ENCODE measurements around the gene PTGER4.
A peak's percentile ranks its signal among the peaks of the same experiment; 100 is the strongest.
"Not testable (repeated sequence)": the region's sequence is repeated elsewhere in the genome, so short reads cannot be mapped to it uniquely, and the experiment has no call there.

The PTGER4 gene

DNA sequence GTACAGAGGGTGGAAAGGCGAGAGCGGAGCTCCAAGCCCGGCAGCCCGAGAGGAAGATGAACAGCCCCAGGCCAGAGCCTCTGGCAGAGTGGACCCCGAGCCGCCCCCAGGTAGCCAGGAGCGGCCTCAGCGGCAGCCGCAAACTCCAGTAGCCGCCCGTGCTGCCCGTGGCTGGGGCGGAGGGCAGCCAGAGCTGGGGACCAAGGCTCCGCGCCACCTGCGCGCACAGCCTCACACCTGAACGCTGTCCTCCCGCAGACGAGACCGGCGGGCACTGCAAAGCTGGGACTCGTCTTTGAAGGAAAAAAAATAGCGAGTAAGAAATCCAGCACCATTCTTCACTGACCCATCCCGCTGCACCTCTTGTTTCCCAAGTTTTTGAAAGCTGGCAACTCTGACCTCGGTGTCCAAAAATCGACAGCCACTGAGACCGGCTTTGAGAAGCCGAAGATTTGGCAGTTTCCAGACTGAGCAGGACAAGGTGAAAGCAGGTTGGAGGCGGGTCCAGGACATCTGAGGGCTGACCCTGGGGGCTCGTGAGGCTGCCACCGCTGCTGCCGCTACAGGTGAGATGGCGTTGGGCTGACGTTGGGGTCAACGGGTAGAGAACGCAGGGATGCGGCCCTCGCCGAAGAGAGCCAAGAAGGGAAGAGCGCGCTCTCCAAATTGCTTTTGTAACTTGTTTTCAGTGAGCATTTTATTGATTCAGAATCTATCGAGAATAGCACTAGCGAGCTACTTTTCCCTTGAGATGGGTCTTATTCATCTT lies at the start of gene PTGER4:
PTGER4 (plus strand) TSS at position 3 of the 769 bp plus-strand sequence. CDS start 1,079 bp downstream, outside the sequence.
- peak within 1 kb of the TSS; percentile 98 for H3K27ac Mint-ChIP-seq
- peaks cover 43% of the 10 kb centered on the region for H3K36me3 Mint-ChIP-seq (ENCODE audit: low read depth)
- peak; percentile 0 for ATAC-seq
- DNase-seq = peak; percentile 37
- peak within 1 kb of the TSS; percentile 88 for H3K4me3 Mint-ChIP-seq
- H3K27me3 Mint-ChIP-seq = no peaks in the 10 kb centered on the region
- no peaks in the 10 kb centered on the region for H3K9me3 Mint-ChIP-seq
- peaks cover 56% of the 10 kb centered on the region for H3K4me1 Mint-ChIP-seq

DNA sequence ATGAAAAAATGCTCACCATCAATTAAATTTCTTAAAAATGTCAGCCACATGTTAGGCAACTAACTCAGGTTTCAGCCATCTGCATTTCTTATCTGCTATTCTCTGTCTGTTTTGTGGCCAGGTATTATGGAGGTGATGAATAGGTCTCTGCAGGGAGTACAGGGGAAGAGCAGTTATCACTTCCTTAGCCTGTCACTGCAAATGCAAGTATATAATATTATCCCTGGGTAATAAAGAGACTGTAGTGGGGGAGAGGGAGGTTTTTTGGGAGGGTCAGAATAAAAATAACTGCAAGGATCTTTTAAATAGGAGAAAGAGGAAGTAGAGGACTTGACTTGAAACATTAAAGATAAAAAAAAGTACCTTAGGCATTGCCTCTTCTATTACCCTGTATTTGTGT lies 49.6 kb upstream of the PTGER4 start:
- peaks cover under 1% of the 10 kb centered on the region for H3K36me3 Mint-ChIP-seq (ENCODE audit: low read depth)
- ATAC-seq (no peak), DNase-seq (no peak)
- peaks cover 21% of the 10 kb centered on the region for H3K4me1 Mint-ChIP-seq
- H3K4me3 Mint-ChIP-seq = no peak overlapping the region
- no peaks in the 10 kb centered on the region for H3K27me3 Mint-ChIP-seq
- H3K9me3 Mint-ChIP-seq = no peaks in the 10 kb centered on the region
- no peak overlapping the region for H3K27ac Mint-ChIP-seq

DNA sequence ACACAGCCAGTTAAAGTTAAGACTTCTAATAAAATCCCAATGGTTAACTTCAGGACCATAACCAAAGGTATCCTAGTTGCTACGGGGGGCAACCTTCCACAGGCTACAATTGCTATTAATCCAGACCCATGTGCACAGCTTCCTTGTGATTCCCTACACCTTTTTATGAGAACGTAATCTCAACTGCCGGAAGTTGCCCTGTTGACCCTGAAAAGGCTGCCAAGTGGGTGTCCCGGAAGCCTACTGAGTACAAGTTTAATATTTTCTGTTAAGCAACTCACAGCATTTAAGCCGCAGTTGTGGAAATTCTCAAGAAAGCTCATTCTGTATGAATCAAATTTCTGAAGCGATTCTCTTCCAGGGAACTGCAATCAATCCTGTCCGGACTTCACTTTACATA lies 48.5 kb upstream of the PTGER4 start:
- no peak overlapping the region for H3K27ac Mint-ChIP-seq
- H3K36me3 Mint-ChIP-seq (ENCODE audit: low read depth) = peaks cover 7% of the 10 kb centered on the region
- H3K4me3 Mint-ChIP-seq = no peak overlapping the region
- peaks cover 20% of the 10 kb centered on the region for H3K4me1 Mint-ChIP-seq
- H3K9me3 Mint-ChIP-seq = peaks cover 5% of the 10 kb centered on the region
- DNase-seq (no peak), ATAC-seq (no peak)
- H3K27me3 Mint-ChIP-seq = no peaks in the 10 kb centered on the region

DNA sequence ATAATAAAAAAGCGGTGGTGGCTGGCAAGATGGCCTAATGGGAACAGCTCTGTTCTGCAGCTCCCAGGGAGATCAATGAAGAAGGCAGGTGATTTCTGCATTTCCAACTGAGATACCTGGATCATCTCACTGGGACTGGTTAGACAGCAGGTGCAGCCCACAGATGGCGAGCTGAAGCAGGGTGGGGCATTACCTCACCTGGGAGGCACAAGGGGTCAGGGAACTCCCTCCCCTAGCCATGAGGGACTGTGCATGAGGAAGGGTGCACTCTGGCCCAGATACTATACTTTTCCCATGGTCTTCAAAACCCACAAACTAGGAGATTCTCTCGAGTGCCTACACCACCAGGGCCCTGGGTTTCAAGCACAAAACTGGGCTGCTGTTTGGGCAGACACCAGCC lies 45.6 kb upstream of the PTGER4 start:
- H3K36me3 Mint-ChIP-seq (ENCODE audit: low read depth) = peaks cover 14% of the 10 kb centered on the region
- no peak overlapping the region for H3K4me3 Mint-ChIP-seq
- H3K27me3 Mint-ChIP-seq = no peaks in the 10 kb centered on the region
- peaks cover 24% of the 10 kb centered on the region for H3K9me3 Mint-ChIP-seq
- ATAC-seq (no peak), DNase-seq (no peak)
- H3K4me1 Mint-ChIP-seq = peaks cover 7% of the 10 kb centered on the region
- H3K27ac Mint-ChIP-seq = no peak overlapping the region

DNA sequence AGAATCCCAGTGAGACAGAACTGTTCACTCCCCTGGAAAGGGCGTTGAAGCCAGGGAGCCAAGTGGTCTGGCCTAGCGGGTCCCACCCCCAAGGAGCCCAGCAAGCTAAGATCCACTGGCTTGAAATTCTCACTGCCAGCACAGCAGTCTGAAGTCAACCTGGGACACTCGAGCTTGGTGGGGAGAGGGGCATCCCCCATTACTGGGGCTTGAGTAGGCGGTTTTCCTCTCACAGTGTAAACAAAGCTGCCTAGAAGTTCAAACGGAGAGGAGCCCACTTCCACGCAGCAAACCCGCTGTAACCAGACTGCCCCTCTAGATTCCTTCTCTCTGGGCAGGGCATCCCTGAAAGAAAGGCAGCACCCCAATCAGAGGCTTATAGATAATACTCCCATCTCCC lies 45.1 kb upstream of the PTGER4 start:
- no peak for DNase-seq

DNA sequence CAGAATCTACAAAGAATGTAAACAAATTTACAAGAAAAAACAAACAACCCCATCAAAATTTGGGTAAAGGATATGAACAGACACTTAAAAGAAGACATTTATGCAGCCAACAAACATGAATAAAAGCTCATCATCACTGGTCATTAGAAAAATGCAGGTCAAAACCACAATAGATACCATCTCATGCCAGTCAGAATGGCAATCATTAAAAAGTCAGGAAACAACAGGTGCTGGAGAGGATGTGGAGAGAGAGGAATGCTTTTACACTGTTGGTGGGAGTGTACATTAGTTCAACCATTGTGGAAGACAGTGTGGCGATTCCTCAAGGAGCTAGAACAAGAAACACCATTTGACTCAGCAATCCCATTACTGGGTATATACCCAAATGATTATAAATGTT lies 40.2 kb upstream of the PTGER4 start:
- peaks cover 28% of the 10 kb centered on the region for H3K9me3 Mint-ChIP-seq
- not testable (repeated sequence) for H3K4me3 Mint-ChIP-seq, ATAC-seq, DNase-seq, H3K4me1 Mint-ChIP-seq, H3K27ac Mint-ChIP-seq, H3K27me3 Mint-ChIP-seq
- H3K36me3 Mint-ChIP-seq (ENCODE audit: low read depth) = peaks cover 15% of the 10 kb centered on the region

More for the DNA sequence above, 45.1 kb upstream of the PTGER4 start:
- no peak for ATAC-seq
- no peaks in the 10 kb centered on the region for H3K27me3 Mint-ChIP-seq
- peaks cover 14% of the 10 kb centered on the region for H3K36me3 Mint-ChIP-seq (ENCODE audit: low read depth)
- peaks cover 7% of the 10 kb centered on the region for H3K4me1 Mint-ChIP-seq
- no peak overlapping the region for H3K27ac Mint-ChIP-seq
- H3K4me3 Mint-ChIP-seq = no peak overlapping the region
- peaks cover 24% of the 10 kb centered on the region for H3K9me3 Mint-ChIP-seq

DNA sequence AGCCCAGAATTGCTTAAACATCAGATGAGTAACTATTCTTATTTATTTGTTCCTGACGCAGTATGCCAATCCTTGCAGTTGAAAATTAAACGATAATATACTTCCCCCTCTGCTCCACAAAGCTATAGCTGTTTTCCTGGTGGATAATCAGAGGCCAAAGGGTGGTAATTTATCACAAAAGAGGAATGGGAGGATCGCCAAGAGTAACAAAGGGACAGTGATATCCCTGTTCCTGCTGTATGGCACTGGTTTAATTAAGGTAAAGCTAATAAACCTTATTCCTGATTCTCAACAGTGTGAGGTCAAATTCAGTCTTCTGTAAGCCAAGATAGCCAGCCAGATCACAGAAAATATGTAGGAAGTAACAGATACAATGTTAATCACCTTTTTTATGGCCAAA lies 33.4 kb upstream of the PTGER4 start:
- DNase-seq (no peak), ATAC-seq (no peak)
- Mint-ChIP-seq H3K36me3 (ENCODE audit: low read depth) (no peaks in the 10 kb centered on the region), H3K9me3 (peaks cover 4% of the 10 kb centered on the region), H3K27ac (no peak overlapping the region), H3K4me3 (no peak overlapping the region), H3K4me1 (peaks cover 19% of the 10 kb centered on the region), H3K27me3 (no peaks in the 10 kb centered on the region)

DNA sequence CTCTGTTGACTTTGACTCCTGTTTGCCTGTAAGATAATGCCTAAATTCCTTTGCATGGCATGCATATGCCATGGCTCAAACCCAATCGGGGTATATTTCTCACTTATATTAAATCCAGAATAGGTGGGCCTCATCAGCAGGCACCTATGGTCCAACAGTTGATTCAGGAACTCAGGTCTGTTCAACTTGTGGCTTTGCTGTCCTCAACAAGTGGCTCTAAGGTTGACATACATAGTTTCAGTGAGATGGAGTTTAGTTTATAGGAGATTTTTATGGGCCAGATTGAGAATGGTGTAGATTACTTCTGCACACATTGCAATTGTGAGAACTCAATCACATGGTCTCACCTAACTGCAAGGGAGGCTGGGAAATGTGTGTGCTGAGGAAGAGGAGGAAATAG lies 31.6 kb upstream of the PTGER4 start:
- Mint-ChIP-seq H3K4me1 (peaks cover 28% of the 10 kb centered on the region), H3K36me3 (ENCODE audit: low read depth) (no peaks in the 10 kb centered on the region), H3K9me3 (no peaks in the 10 kb centered on the region), H3K4me3 (no peak overlapping the region), H3K27ac (no peak overlapping the region), H3K27me3 (no peaks in the 10 kb centered on the region)
- ATAC-seq (no peak), DNase-seq (no peak)

DNA sequence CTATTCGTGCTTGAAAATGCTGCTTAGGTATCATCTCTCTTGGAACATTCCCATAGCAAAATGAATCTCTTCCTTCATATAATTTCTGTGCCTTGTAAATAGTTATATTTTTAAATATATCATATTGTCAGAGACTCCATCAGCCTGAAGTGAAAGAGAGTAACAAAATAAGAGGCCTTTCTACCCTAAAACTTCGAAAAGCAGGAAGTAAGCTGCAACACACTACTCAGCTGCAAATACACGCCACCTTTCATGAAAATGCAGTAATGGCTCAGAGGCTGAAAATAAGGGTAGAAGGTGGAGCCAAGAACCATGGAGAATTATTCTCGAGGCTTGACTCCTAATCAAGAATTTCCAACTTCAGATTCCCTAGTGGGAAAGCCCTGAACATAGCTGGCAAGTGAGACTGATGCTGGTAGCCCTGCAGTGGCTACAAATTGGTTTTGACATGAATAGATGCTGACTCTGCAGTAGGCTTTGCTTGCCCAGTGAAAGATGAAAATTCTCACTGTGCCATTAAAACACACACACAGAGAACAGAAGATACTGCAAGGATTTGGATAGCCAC lies 30.2 kb upstream of the PTGER4 start:
- H3K27me3 Mint-ChIP-seq = no peaks in the 10 kb centered on the region
- H3K9me3 Mint-ChIP-seq = no peaks in the 10 kb centered on the region
- no peak overlapping the region for H3K27ac Mint-ChIP-seq
- H3K4me1 Mint-ChIP-seq = peaks cover 42% of the 10 kb centered on the region
- ATAC-seq (no peak), DNase-seq (no peak)
- no peaks in the 10 kb centered on the region for H3K36me3 Mint-ChIP-seq (ENCODE audit: low read depth)
- no peak overlapping the region for H3K4me3 Mint-ChIP-seq

DNA sequence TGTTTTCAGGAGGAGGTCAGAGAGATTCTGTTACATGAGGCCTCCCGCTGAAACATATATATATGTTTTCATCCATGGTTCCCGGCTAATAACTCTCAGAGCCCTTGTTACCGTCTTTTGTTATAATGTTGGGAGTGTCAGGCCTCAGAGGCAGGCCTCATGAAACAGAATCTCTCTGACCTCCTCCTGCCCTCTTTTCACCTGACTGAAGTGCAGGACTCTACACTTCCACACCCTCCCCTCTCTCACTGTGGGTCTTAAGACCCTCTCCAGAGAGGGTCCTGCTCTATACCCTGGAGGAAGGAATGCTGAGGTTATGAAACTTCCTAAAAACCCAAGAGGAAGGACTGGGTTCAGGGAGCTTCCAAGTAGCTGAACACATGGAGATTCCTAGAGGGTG lies 28.5 kb upstream of the PTGER4 start:
- no peaks in the 10 kb centered on the region for H3K27me3 Mint-ChIP-seq
- no peak overlapping the region for H3K27ac Mint-ChIP-seq
- H3K36me3 Mint-ChIP-seq (ENCODE audit: low read depth) = no peaks in the 10 kb centered on the region
- DNase-seq (no peak), ATAC-seq (no peak)
- peaks cover 58% of the 10 kb centered on the region for H3K4me1 Mint-ChIP-seq
- no peaks in the 10 kb centered on the region for H3K9me3 Mint-ChIP-seq
- H3K4me3 Mint-ChIP-seq = no peak overlapping the region

DNA sequence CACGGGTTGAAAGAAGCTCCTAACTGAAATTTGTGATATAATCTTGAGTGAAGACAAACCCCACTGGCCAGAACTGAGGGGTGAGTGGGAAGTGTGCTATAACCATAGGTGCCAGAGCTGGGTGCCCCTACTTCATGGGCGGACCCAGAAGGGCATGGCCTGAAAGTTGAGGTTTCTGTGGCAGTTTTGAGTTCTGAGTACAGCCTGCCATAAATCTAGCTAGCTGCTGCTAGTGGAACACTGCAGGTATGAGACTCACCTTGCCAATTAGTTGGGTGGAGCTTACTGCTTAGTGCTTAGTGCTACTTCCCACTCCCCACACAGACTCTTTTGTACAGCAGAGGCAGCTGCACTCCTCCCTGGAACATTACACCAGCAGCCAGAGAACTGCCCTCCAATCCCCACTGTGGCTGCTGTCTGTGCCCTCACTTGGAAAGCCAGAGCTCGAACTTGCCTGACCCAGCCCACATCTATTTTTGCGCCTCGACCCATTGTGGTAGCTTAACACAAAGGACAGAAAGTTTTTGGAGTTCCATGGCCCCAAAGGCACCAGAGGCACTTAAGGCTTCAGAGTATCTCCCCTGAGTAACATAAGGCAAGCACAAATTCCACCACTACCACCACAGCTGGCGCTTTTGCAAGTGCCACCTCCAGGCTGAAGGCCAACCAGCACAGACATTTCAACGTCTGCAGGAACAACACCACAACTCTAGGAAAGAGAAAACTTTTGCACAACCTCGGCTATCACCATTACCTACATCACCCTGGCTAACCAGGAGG lies 27.1 kb upstream of the PTGER4 start:
- Mint-ChIP-seq H3K27ac (peak overlapping the region; percentile 73), H3K36me3 (ENCODE audit: low read depth) (no peaks in the 10 kb centered on the region), H3K4me1 (peaks cover 59% of the 10 kb centered on the region), H3K27me3 (no peaks in the 10 kb centered on the region), H3K4me3 (peak overlapping the region; percentile 22), H3K9me3 (no peaks in the 10 kb centered on the region)
- ATAC-seq (peak; percentile 64), DNase-seq (peak; percentile 36)

DNA sequence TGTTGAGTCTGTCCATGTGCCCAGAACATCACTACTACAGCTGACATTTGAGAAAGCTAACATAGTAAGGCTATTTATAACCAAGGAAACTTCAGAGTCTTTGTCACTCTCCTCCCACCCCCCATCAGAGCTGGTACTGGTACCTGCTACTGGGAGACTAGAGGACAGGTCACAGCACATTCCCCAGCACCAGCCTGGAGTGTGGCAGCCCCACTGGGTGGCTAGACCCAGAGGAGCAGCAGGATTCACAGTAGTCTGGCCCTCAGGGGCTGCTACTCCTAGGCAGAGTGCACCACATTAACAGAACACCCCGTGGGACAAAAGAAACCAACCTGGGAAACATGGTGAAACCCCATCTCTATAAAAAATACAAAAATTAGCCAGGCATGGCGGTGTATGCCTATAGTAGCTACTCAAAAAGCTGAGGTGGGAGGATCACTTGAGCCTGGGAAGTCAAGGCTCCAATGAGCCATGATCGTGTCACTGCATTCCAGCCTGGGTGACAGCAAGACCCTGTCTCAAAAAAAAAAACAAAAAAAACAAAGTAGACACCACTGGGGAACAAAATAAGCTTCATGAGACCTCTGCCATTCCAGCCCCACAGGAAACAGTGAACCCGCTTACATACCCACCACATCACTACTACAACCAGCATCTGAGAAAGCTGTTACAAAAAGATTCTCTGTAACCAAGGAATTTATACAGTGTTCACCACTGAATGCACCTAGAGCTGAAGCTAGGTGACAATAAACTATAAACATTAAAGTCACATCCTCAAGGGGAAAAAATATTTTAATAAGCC lies 26.3 kb upstream of the PTGER4 start:
- Mint-ChIP-seq H3K27ac (peak overlapping the region; percentile 73), H3K27me3 (no peaks in the 10 kb centered on the region), H3K9me3 (no peaks in the 10 kb centered on the region), H3K4me1 (peaks cover 62% of the 10 kb centered on the region), H3K4me3 (peak overlapping the region; percentile 71), H3K36me3 (ENCODE audit: low read depth) (no peaks in the 10 kb centered on the region)
- DNase-seq (no peak), ATAC-seq (peak; percentile 47)

DNA sequence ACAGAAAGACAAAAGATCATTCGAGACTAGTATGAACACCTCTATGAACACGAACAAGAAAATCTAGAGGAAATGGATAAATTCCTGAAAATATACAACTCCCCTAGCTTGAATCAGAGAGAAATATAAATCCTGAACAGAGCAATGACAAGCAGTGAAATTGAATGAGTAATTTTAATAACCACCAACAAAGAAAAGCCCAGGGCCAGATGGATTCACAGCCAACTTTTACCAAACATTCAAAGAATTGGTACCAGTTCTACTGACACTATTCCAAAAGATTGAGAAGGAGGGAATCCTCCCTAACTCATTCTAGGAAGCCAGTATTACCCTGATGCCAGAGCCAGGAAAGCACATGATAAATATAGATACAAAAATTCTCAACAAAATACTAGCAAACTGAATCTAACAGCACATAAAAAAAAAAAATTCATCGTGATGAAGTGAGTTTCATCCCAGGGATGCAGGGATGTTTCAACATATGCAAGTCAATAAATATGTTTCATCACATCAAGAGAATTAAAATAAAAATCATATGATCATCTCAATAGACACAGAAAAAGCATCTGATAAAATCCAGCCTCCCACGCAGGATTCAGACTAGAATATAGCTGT lies 25.2 kb upstream of the PTGER4 start:
- DNase-seq = no peak
- ATAC-seq = no peak
- no peaks in the 10 kb centered on the region for H3K9me3 Mint-ChIP-seq
- H3K27me3 Mint-ChIP-seq = no peaks in the 10 kb centered on the region
- peak overlapping the region; percentile 61 for H3K27ac Mint-ChIP-seq
- H3K4me1 Mint-ChIP-seq = peaks cover 61% of the 10 kb centered on the region
- no peaks in the 10 kb centered on the region for H3K36me3 Mint-ChIP-seq (ENCODE audit: low read depth)
- H3K4me3 Mint-ChIP-seq = peak overlapping the region; percentile 71

DNA sequence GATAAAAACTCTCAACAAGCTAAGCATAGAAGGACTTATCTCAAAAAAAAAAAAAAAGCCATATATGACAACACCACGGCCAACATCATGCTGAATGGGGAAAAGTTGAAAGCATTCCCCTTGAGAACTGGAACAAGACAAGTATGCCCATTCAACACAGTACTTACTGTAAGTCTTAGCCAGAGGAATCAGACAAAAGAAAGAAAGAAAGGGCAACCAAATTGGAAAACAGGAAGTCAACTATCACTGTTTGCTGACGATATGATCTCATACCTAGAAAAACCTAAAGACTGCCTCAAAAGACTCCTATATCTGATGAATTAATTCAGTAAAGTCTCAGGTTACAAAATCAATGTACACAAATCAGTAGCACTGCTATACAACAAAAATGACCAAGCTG lies 24.6 kb upstream of the PTGER4 start:
- no peaks in the 10 kb centered on the region for H3K9me3 Mint-ChIP-seq
- peak overlapping the region; percentile 32 for H3K4me3 Mint-ChIP-seq
- no peaks in the 10 kb centered on the region for H3K27me3 Mint-ChIP-seq
- no peaks in the 10 kb centered on the region for H3K36me3 Mint-ChIP-seq (ENCODE audit: low read depth)
- DNase-seq (no peak), ATAC-seq (no peak)
- H3K27ac Mint-ChIP-seq = peak overlapping the region; percentile 63
- peaks cover 55% of the 10 kb centered on the region for H3K4me1 Mint-ChIP-seq
